HK-2 (cell line): Measurements from ENCODE around the gene NODAL.
A peak's percentile ranks its signal among the peaks of the same experiment; 100 is the strongest.
"Not testable (repeated sequence)": the region's sequence is repeated elsewhere in the genome, so short reads cannot be mapped to it uniquely, and the experiment has no call there.

Experiments used
- DNase-seq: peaks from one replicate; pipeline ENCODE4 v3.0.0-alpha.2; 2018; ENCODE audit not compliant: unreplicated experiment

Gene NODAL

GRCh38 chr10:70441161-70441894 is at the start of gene NODAL:
NODAL (minus strand) TSS chr10:70441681; CDS start chr10:70441667, 14 bp downstream.
- DNase-seq, result no peak

GRCh38 chr10:70490142-70490541 is 48.7 kb upstream of the NODAL start:
- DNase-seq, result no peak

DNA sequence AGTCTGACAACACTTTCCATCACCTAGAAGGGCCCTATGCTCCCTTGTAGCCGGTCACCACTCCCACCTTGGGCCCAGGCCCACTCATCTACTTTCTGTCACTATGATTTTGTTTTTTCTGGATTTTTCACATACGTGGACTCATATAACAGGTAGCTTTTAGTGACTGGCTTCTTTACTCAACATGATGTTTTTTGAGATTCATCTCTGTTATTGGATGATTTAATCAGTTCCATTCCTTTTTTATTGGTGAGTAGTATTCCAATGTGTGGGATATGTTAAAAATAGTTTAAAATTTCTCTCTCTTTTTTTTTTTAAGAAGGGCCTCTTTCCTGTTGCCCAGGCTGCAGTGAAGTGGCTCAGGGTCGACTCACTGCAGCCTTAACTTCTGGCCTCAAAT is 46.3 kb upstream of the NODAL start:
- no peak for DNase-seq

GRCh38 chr10:70483872-70484271 is 42.4 kb upstream of the NODAL start:
- DNase-seq, result not testable (repeated sequence)

DNA sequence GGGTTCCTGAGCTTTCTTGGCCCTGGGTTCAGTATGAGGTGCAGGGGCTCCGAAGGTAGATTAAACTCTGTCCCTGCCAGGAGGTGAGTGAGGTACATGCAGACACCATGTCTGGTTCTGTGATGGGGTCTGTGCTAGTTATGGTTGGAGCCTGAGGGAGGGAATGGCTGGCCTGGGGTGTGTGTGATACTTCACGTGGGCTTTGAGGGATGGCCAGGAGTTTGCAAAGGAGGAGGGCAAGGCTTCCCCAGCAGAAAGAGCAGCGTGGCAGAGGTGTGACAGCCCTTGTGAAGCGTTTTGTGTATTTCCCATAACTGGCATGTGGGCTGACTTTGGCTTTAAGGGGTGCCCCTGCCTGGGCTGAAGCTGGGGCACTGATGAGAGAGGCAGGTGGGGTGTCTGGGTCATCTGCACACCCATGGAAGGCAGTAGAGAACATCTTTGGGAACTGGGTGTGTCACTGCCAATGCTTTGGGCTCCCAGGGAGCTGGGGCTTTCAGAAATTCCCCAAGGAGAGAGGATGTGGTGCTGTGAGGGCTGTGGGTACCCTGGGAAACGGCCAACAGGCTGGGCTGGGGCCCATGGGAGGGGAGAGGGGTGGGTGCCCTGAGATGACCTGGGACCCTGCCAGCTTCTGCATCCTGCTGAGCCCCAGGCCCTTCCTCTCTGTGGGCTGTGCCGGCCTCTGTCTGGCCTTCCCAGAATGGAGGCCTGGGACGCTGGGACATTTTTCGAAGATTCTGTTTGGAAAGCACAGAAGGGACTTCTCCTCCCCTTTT is 41.7 kb upstream of the NODAL start:
- DNase-seq, result no peak

GRCh38 chr10:70481831-70482530 is 40.5 kb upstream of the NODAL start:
- DNase-seq, result no peak

- DNase-seq, result no peak
Observed at GRCh38 chr10:70481105-70481504, 39.6 kb upstream of the NODAL start.

- DNase-seq, result no peak
Observed at GRCh38 chr10:70480239-70480861, 38.9 kb upstream of the NODAL start.

DNA sequence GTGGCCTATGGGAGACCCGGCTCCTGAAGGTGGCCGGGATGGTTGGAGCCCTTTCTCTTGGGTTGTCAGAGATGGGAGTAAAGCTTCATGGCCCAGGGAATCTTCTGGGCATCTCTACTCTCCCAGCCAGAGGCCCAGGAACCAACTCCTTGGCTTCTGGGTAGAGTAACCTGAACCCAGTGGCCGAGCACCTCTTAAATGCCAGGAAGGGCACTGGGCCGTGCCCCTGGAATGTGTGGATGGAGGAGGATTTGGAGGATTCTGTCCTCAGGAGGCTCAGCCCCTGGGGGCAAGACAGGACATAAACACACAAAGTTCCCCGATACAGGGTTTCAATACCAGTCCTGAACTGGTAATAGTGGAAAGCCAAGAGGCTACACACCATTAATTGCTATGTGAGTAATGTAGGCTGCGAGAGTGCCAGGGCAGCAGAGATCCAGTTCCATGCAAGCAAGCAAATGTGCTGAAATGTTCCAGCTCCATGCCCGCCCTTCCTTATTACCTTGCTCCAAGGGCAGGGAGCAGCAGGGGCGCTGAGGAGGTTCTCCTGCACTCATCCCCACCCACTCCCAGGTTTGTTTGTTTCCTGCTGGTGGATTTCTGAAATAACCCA is 38.3 kb upstream of the NODAL start:
- DNase-seq, result no peak

DNA sequence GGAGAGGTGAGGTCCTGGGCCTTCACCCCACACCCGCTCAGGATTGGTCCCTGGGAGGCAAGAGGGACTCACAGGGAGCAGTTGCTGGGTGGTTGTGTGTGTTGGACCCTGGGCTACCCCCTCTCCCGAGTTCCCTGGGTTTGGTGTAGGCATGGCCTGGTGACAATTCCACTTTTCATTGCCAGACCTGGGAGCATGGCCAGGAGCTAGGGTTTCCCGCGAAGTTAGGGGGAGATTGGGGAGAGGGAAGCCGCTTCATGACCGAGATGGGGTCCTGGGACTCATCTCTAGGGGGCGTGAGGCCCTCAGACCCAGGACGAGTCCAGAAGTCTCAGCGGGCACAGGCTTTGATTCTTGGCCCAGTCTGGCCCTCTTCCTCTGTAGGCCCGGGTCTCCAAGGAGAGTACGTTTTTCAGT is 37.7 kb upstream of the NODAL start:
- no peak for DNase-seq

GRCh38 chr10:70478191-70479164 is 37.0 kb upstream of the NODAL start, which contains the start of gene PALD1:
PALD1 (plus strand) TSS chr10:70478767; CDS start chr10:70525952, 47,185 bp downstream.
- DNase-seq, result no peak

- DNase-seq, result peak; percentile 49
Observed at GRCh38 chr10:70477661-70478162, 36.2 kb upstream of the NODAL start.

DNA sequence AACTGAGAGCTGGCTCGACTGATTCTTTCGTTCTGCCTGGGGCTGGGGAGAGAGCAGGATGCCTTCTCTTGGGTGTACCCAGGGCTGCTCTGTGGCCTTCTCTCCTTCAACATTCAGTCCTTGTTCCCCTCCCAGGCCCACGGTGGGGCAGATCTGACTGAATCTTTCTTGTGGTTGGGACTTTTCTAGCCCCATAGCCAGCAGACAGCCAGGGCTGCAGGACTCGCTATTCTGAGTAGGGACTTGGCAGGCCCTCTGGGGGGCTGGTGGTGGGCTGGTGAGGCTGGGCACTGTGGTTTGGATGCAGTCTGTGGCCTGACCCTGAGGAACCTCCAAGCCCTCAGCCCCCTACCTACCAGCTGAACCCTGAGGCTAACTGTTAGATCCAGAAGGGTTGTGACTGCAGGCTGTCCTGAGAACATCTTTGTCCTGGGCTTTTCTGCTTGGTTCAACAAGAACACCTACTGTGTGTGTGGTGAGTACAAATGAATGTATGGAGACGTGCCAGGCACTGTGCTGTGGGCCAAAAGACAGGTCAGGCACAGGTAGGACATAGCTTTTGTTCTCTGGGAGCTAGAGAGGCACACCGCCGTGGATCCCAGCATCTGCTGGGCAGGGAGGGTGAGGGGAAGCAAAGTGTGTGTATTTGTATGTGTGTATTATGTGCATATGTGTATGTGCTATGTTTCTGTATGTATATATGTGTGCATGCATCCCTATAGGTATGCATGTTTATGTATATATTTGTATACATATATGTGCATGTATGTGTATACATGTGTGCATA is 35.0 kb upstream of the NODAL start:
- no peak for DNase-seq

GRCh38 chr10:70475661-70476060 is 34.2 kb upstream of the NODAL start:
- DNase-seq, result peak; percentile 35

GRCh38 chr10:70474780-70475179 is 33.3 kb upstream of the NODAL start:
- no peak for DNase-seq

DNA sequence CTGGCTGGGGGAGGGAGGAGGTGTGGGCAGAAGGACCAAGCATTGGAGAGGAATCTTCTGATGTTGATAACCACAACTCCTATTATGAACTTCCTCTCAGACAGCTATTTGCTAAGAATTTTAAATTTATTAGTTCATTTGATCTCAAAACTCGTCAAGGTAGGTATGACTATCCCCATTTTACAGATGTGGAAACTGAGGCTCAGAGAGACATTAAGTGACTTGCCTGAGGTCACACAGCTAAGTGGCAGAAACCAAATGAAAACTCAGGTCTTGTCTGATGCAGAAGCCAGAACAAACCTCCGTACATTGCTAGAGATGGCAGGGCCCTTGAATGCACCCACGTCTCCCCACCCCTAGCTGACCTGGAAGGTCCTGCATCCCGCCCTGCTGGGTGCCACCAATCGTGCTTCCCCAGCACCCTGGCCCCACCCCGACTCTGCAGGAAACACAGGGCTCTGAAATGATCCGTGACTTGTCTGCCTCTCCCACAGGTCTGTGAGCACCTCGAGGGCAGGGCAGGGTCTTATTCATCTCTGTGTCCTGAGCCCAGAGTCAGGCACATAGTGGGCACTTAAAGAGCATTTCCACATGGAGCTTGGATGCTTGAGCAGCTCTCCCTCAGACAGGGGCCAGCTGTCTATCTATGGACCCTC is 31.4 kb upstream of the NODAL start:
- DNase-seq, result no peak

DNA sequence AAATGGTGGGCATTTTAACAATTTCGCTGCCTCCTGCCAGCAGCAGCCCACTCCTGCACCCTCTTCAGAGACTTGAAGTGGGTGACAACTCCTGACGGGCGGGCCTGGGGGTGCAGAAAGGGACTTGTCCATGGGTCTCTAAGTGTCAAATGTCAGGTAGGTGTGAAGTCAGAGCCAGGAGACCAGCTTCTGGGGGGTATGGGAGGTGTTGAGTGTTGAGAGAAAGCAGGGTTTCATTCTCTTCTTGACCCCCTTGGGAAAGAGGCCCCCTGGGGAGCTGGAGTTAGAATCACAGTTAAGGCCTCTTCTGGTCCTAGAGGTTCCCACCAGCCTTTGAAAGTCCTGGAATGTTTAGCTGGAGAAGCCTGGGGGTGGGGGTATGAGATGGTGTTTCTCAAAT is 25.5 kb upstream of the NODAL start:
- DNase-seq, result no peak

GRCh38 chr10:70465832-70466231 is 24.4 kb upstream of the NODAL start:
- DNase-seq, result no peak

DNA sequence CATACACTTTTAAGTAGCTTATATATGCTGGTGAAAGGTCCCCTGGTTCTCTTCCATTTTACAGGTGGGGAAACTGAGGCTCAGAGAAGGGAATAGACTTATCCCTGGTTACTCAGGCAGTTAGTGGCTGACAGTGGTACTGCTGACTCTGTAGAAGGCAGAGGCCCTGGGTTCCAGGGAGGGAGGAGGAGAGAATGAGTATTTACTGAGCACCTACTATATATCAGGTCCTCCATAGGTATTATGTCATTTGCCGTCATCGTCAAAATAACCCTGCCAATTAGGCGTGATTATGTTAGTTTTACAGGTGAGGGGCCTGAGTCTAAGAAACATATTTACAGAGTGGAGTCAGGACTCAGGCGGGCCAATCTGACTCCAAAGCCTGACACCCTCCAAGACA is 23.8 kb upstream of the NODAL start:
- no peak for DNase-seq
